Measurements from ENCODE around the gene AGBL1. TPM values are rescaled to one million over a fixed set of nuclear protein-coding genes. Genes with fewer than 3 reads are reported as not detected.

The AGBL1 gene
- total RNA-seq, 1 experiment from 2014 or later, result not detected

DNA sequence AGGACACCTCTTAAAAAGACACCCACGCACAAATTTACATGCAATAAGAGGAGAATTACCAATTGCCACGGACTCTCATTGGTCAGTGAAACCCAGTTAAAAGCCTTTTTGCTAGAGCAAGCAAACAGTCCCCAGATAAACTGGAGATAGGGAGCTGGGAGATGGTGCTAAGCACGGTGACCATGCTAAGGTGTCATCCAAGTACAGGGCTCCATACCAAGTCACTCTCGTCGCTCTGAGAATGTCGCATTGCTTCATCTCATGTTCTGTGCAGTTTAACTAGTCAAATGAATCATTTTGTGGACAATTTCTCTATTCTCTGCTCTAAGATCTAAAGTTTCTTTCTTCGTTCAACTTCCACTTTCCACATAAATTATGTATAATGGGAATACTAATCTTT lies 581.9 kb downstream of the AGBL1 start:
- ChIA-PET CTCF (no interaction called here), POLR2A (no interaction called here)
- DNase-seq, result no peak
- H3K4me1 ChIP-seq, result no peaks in the 10 kb centered on the region
- H3K9me3 ChIP-seq, result no peaks in the 10 kb centered on the region
- no peaks in the 10 kb centered on the region for H3K36me3 ChIP-seq (ENCODE audit: control insufficient read depth, insufficient read depth, low read length)
- H3K4me3 ChIP-seq (ENCODE audit: low read depth, low read length), result no peak overlapping the region
- no peaks in the 10 kb centered on the region for H3K36me3 Mint-ChIP-seq (ENCODE audit: insufficient read depth, unreplicated experiment)
- H3K4me3 Mint-ChIP-seq (ENCODE audit: unreplicated experiment), result no peak overlapping the region
- H3K27ac Mint-ChIP-seq (ENCODE audit: unreplicated experiment), result no peak overlapping the region
- H3K27me3 Mint-ChIP-seq (ENCODE audit: insufficient read depth, unreplicated experiment), result peaks cover 3% of the 10 kb centered on the region
- H3K9me3 Mint-ChIP-seq (ENCODE audit: unreplicated experiment), result no peaks in the 10 kb centered on the region
- BruUV-seq (replicated peaks), result no TSS peak
- intact Hi-C loops (cut with micrococcal nuclease; ENCODE audit: unreplicated experiment), result no loop called here
- TF ChIP-seq, protein P1, sequence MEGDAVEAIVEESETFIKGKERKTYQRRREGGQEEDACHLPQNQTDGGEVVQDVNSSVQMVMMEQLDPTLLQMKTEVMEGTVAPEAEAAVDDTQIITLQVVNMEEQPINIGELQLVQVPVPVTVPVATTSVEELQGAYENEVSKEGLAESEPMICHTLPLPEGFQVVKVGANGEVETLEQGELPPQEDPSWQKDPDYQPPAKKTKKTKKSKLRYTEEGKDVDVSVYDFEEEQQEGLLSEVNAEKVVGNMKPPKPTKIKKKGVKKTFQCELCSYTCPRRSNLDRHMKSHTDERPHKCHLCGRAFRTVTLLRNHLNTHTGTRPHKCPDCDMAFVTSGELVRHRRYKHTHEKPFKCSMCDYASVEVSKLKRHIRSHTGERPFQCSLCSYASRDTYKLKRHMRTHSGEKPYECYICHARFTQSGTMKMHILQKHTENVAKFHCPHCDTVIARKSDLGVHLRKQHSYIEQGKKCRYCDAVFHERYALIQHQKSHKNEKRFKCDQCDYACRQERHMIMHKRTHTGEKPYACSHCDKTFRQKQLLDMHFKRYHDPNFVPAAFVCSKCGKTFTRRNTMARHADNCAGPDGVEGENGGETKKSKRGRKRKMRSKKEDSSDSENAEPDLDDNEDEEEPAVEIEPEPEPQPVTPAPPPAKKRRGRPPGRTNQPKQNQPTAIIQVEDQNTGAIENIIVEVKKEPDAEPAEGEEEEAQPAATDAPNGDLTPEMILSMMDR (IDR thresholded peaks at IDR 0.05; ENCODE audit: insufficient read depth in 1 of 2, low read depth in 1 of 2, low read length in 1 of 2, severe bottlenecking in 1 of 2, unreplicated experiment in 1 of 2), result no peak
- no peaks in the 10 kb centered on the region for H3K27me3 ChIP-seq (replicated peaks; ENCODE audit: control insufficient read depth, insufficient read depth, low read length)
- H3K4me1 Mint-ChIP-seq (ENCODE audit: low read depth, unreplicated experiment), result no peaks in the 10 kb centered on the region

DNA sequence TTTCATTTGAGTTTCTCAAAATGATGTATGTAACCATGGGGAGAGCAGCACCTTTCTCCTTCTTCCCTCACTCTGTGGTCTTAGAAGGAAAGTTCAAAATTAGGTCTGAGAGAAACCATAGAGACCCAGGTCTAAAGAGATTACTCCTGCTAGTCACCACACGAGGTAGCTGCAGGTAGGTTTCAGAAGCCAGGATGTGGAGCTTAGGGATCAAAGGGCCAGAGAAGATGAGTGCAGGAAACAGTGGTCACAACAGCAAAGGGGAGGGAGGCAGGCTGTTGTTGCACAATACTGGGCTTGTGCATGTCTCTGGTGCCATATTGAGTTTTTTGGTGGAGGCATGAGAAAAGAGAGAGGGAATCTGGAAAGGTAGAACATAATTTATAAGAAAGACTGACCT lies 583.6 kb downstream of the AGBL1 start:
- Histone ChIP-seq H3K36me3 (ENCODE audit: control insufficient read depth, insufficient read depth, low read length) (no peaks in the 10 kb centered on the region), H3K9me3 (no peaks in the 10 kb centered on the region), H3K4me1 (no peaks in the 10 kb centered on the region), H3K27me3 (replicated peaks; ENCODE audit: control insufficient read depth, insufficient read depth, low read length) (no peaks in the 10 kb centered on the region), H3K4me3 (ENCODE audit: low read depth, low read length) (no peak overlapping the region)
- Mint-ChIP-seq H3K4me1 (ENCODE audit: low read depth, unreplicated experiment) (no peaks in the 10 kb centered on the region), H3K9me3 (ENCODE audit: unreplicated experiment) (no peaks in the 10 kb centered on the region), H3K4me3 (ENCODE audit: unreplicated experiment) (no peak overlapping the region), H3K27ac (ENCODE audit: unreplicated experiment) (no peak overlapping the region), H3K27me3 (ENCODE audit: insufficient read depth, unreplicated experiment) (no peaks in the 10 kb centered on the region), H3K36me3 (ENCODE audit: insufficient read depth, unreplicated experiment) (no peaks in the 10 kb centered on the region)
- POLR2A ChIA-PET, result no interaction called here
- CTCF ChIA-PET, result interaction anchor here (0.6 kb wide), 1 partner anchor 1590 kb away, joined by 3 read pairs; no protein-coding TSS in a partner anchor
- TF ChIP-seq, protein P1 (IDR thresholded peaks at IDR 0.05; ENCODE audit: insufficient read depth in 1 of 2, low read depth in 1 of 2, low read length in 1 of 2, severe bottlenecking in 1 of 2, unreplicated experiment in 1 of 2), result no peak
- no peak for DNase-seq
- intact Hi-C loops (cut with micrococcal nuclease; ENCODE audit: unreplicated experiment), result no loop called here
- no TSS peak for BruUV-seq (replicated peaks)

DNA sequence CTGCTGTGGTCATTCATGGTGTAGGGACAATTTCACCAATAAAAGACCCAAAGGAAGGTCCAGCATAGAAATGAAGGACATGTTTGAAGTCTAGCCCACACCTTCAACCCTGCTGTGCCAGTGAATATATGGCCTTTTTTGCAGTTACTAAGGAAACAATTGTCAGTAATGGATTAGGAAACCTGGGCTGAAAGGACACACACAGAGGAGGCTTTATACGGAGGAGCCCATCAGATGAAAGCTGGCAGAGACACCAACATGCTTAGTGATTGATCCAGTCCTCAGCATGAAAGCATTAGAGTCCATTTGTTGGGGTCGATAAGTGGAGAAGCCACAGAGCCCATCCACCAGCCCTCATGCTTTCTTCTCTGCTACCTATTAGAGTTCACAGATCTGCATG lies 584.3 kb downstream of the AGBL1 start:
- no peaks in the 10 kb centered on the region for H3K36me3 ChIP-seq (ENCODE audit: control insufficient read depth, insufficient read depth, low read length)
- H3K4me3 Mint-ChIP-seq (ENCODE audit: unreplicated experiment), result no peak overlapping the region
- TF ChIP-seq, protein P1 (IDR thresholded peaks at IDR 0.05; ENCODE audit: insufficient read depth in 1 of 2, low read depth in 1 of 2, low read length in 1 of 2, severe bottlenecking in 1 of 2, unreplicated experiment in 1 of 2), result no peak
- H3K27me3 Mint-ChIP-seq (ENCODE audit: insufficient read depth, unreplicated experiment), result no peaks in the 10 kb centered on the region
- no peak overlapping the region for H3K27ac Mint-ChIP-seq (ENCODE audit: unreplicated experiment)
- intact Hi-C loops (cut with micrococcal nuclease; ENCODE audit: unreplicated experiment), result no loop called here
- BruUV-seq (replicated peaks), result no TSS peak
- H3K36me3 Mint-ChIP-seq (ENCODE audit: insufficient read depth, unreplicated experiment), result no peaks in the 10 kb centered on the region
- no peaks in the 10 kb centered on the region for H3K27me3 ChIP-seq (replicated peaks; ENCODE audit: control insufficient read depth, insufficient read depth, low read length)
- H3K4me1 Mint-ChIP-seq (ENCODE audit: low read depth, unreplicated experiment), result no peaks in the 10 kb centered on the region
- H3K9me3 ChIP-seq, result no peaks in the 10 kb centered on the region
- H3K9me3 Mint-ChIP-seq (ENCODE audit: unreplicated experiment), result no peaks in the 10 kb centered on the region
- H3K4me1 ChIP-seq, result no peaks in the 10 kb centered on the region
- ChIA-PET POLR2A (no interaction called here), CTCF (no interaction called here)
- H3K4me3 ChIP-seq (ENCODE audit: low read depth, low read length), result no peak overlapping the region
- DNase-seq, result no peak
